Mononuclear cell (primary cell): ENCODE results near the gene ZNF155. TPM values are rescaled to one million over a fixed set of nuclear protein-coding genes. Genes with fewer than 3 reads are reported as not detected.

Experiments
- H3K27me3 ChIP-seq: 2 replicates; pipeline ENCODE4 v1.6.0; 2011; ENCODE audit warnings: low read length, control low read depth; ENCODE audit not compliant: insufficient read depth
- H3K4me1 ChIP-seq: 2 replicates; pipeline ENCODE4 v1.5.1; 2011; ENCODE audit warnings: mild to moderate bottlenecking, low read length, control low read depth; ENCODE audit not compliant: insufficient read depth
- H3K4me3 ChIP-seq: 2 replicates; pipeline ENCODE4 v1.5.1; 2011; ENCODE audit warnings: mild to moderate bottlenecking, low read length, moderate library complexity
- H3K9me3 ChIP-seq: 2 replicates; pipeline ENCODE4 v1.5.1; 2011; ENCODE audit warnings: low read depth, mild to moderate bottlenecking, control low read depth, low read length
- total RNA-seq: library from RNA; depleted of rRNA; stranded (reverse); fragments of >200 nt; gene quantifications from one replicate; pipeline ENCODE4 v1.2.3, GENCODE V29; 2012

Gene ZNF155
- total RNA-seq, 1 donor, result 6.2 TPM

DNA sequence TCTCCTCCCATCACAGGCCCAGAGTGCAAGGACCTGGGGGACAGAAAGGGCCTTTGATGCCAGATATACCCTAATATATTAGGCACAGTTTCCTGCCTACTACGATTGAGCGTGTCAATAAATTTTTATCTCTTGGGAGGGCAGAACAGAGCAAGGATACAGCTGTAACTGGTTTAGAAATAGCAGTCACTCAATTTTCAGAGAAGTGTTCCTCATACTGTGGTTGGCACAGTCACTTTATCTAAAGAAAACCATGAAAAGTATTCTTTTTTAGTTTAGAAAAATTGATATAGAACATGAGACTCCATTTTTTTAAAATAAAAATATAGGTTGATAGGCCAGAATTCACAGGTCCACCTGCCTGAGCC, 460 bp upstream of the ZNF155 start:
- H3K27me3 ChIP-seq, result no peaks in the 10 kb centered on the region
- no peaks in the 10 kb centered on the region for H3K9me3 ChIP-seq
- H3K4me1 ChIP-seq, result peaks cover 13% of the 10 kb centered on the region
- peak overlapping the region; percentile 82 for H3K4me3 ChIP-seq

DNA sequence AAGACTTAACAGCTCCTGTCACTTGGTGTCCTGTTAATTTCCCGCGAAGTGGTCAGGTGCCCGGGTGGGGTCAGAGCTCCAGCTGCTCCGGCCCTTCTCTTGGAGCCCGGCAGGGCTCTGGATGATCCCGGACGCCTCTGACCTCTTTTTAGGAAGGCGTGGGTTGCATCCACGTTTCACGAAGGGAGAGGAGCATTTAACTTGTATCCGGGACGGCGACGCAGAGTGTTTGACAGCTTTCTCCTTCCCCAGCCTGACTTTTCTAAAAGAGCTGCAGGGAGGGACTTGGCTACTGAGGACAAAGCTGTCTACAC, 656 bp downstream of the ZNF155 start:
- H3K27me3 ChIP-seq, result no peaks in the 10 kb centered on the region
- H3K4me3 ChIP-seq, result peak overlapping the region; percentile 82
- H3K4me1 ChIP-seq, result peaks cover 13% of the 10 kb centered on the region
- no peaks in the 10 kb centered on the region for H3K9me3 ChIP-seq

DNA sequence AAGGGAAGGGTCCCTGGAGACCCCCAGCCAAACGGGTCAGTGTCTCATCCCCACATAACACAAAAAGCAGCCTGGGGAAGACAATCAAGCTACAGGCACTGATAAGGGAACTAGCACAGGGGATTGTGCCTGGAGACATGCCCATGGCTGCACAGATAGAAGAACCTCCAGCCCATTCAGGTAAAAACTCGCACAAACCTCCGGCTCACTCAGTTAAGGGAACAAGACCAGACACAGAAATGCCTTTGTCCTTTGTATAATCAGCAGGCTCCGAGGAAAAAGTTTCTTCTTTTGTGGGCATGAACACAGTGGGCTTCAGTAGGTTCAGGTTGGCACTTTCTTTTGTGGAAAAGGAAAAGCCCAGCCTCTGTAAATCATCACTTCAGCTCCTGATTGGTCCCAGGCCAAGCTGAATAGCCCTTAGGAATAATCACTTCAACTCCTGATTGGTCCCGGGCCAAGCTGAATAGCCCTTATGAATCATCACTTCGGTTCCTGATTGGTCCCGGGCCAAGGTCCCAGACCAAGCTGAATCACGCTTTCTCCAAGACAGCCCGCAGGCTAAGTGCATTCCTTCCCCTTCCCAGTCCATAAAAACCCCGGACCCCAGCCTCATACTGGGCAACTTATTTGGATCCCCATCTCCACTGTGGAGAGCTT, 13.8 kb downstream of the ZNF155 start:
- Histone ChIP-seq H3K4me3 (no peak overlapping the region), H3K4me1 (peaks cover 6% of the 10 kb centered on the region), H3K9me3 (peaks cover 14% of the 10 kb centered on the region), H3K27me3 (no peaks in the 10 kb centered on the region)

DNA sequence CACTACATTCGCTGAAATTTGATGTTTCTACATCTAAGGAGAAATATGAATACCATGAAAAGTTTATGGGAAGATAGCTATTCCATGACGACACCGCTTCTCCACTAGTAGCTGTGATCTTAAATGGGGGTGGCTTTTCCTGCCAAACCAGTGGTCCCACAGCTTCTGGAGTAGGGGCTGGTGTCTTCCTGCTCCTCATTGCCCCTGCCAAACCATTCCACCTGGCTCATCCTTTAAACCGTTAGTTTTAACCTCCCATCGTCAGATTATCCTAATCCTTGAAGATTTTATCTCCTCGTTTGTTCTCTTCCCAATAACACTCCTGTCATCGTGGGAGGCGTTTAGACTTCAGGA, 18.2 kb downstream of the ZNF155 start:
- Histone ChIP-seq H3K4me3 (peak overlapping the region; percentile 85), H3K9me3 (peaks cover 8% of the 10 kb centered on the region), H3K27me3 (no peaks in the 10 kb centered on the region), H3K4me1 (peaks cover 18% of the 10 kb centered on the region)

DNA sequence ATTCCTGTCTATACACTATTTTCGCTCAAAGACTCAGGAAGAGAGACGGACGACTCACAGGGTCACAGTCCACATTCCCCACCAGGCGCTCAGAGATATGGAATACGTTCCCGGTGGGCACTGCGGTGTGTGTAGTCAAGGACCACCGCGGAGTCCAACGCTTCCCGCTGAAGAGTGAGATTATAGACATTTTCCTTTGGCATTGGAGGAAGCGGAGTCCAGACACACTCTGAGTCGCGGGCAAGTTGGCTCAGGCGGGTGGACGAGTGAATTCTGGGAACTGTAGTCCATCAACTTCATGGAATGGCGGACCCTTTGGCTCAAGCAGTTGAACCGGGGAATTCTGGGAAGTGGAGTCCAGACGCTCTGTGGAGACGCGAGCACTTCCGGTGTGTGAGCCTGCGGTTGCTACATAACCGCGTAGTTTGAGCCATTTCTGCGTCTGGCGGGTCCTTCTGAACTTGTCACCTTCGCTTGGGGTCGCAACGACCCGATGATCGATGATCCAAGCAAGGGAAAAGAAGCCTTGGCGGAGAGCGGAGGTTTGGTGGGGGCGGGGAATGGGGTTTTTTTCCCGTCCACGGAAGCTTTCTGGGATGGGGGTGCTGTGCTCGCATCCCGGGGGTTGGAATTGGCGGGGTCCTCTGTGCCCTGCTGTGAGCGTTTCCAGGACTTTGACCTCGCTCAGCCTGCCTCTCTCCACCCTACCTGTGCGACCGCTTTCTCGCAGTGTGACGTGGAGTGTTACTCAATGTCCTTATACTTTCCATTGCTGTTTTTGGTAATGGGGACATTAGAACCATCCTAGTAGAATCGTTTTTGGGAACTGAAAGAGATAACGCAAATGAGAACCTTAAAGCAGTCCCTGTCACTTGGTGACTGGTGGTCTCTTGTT, 18.8 kb downstream of the ZNF155 start, which contains the start of gene ZNF230:
Gene ZNF230 (plus strand): TSS at position 392 of the 895 bp plus-strand sequence. CDS start 4,122 bp downstream, outside the sequence.
- peaks cover 9% of the 10 kb centered on the region for H3K9me3 ChIP-seq
- peak within 1 kb of the TSS; percentile 85 for H3K4me3 ChIP-seq
- H3K27me3 ChIP-seq, result no peaks in the 10 kb centered on the region

DNA sequence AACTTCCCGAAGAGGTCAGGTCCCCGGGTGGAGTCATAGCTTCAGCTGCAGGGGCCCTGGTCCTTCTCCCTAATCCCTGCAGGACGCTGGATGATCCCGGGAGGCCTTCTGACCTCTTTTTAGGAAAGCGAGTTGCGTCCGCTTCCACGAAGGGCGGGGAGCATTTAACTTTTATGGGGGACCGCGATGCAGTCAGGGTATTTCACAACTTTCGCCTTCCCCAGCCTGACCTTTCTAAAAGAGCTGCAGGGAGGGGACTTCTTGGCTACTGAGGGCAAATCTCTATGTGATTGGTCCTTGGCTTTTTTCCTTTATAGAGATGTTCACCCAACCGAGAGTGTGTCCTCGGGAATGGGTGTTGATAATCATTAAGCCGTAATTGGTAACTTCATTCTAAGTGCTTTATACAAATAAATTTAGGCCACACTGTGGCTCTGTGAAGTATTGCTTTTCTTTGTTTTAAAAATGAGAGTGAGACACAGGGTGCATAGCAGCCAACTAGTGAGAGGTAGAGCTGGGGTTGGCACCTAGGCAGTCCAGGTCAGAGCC, 19.5 kb downstream of the ZNF155 start:
- Histone ChIP-seq H3K4me3 (peak overlapping the region; percentile 85), H3K27me3 (no peaks in the 10 kb centered on the region), H3K9me3 (peaks cover 13% of the 10 kb centered on the region), H3K4me1 (peaks cover 18% of the 10 kb centered on the region)

More for the DNA sequence above, 18.8 kb downstream of the ZNF155 start, which contains the start of gene ZNF230:
- peaks cover 18% of the 10 kb centered on the region for H3K4me1 ChIP-seq

DNA sequence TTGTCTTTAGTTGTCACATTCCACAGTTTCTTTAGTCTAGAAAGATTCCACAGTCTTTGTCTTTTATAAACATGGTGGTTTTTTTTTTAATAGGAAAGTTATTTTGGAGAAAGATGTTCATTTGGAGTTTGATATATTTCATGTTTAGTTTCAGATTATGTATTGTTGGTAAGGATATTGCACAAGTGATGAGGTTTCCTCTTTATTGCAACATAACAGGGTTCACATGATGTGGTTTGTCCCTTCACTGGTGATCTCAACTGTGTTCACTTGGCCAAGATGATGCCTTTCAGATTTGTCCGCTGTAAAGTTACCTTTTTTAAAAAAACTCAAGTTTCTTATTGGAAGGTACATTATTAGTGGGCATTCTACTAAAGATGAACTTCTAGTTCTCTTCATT, 22.0 kb downstream of the ZNF155 start:
- H3K4me3 ChIP-seq, result no peak overlapping the region
- H3K27me3 ChIP-seq, result no peaks in the 10 kb centered on the region
- H3K4me1 ChIP-seq, result peaks cover 18% of the 10 kb centered on the region
- peaks cover 37% of the 10 kb centered on the region for H3K9me3 ChIP-seq

DNA sequence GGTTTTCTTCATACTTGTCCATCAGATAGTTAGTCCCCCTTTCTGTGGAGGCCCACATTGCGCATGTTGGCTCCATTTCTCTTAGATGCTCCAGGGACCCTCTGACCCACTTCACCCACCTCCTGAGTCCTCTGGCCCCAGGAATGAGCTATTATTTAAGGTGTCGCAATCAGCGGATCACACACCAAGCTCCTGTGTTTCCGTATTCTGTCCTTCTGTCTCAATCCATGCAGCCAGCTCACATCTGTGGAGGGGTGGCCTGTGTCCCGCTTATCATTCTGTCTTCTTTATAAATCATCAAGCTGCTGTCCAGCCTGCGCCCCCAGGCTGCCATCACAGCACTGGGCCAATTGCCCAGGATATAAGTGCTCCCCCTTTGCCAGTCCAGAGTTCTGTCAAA, 23.5 kb downstream of the ZNF155 start:
- Histone ChIP-seq H3K4me1 (peaks cover 13% of the 10 kb centered on the region), H3K4me3 (no peak overlapping the region)

DNA sequence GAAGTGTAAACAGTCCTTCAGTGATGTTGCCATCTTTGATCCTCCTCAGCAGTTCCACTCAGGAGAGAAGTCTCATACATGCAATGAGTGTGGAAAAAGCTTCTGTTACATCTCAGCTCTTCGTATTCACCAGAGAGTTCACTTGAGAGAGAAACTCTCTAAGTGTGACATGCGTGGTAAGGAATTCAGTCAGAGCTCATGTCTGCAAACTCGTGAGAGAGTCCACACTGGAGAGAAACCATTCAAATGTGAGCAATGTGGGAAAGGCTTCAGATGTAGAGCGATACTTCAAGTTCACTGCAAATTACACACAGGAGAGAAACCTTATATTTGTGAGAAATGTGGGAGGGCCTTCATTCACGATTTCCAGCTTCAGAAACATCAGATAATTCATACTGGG, 26.5 kb downstream of the ZNF155 start:
- no peak overlapping the region for H3K4me3 ChIP-seq
- H3K27me3 ChIP-seq, result no peaks in the 10 kb centered on the region
- H3K9me3 ChIP-seq, result peaks cover 59% of the 10 kb centered on the region
- peaks cover 3% of the 10 kb centered on the region for H3K4me1 ChIP-seq

More for the DNA sequence above, 23.5 kb downstream of the ZNF155 start:
- H3K9me3 ChIP-seq, result peaks cover 52% of the 10 kb centered on the region
- no peaks in the 10 kb centered on the region for H3K27me3 ChIP-seq

DNA sequence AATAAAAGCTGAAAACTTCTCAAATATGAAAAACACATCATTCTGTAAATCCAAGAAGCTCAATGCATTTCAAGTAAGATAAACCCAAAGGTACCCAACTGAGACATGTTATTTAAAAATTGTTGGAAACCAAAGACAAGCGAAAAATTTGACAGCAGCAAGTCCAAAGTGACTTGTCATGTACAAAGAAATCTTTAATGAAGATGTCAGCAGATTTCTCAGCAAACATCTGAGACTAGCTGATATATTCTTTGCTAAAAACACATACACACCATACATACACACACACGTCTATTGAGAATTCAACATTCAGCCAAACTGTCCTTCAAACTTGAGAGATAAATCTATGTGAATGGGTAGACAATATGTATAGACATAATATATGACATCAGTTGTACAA, 35.5 kb downstream of the ZNF155 start:
- H3K27me3 ChIP-seq, result peaks cover 9% of the 10 kb centered on the region
- peaks cover under 1% of the 10 kb centered on the region for H3K4me1 ChIP-seq
- H3K4me3 ChIP-seq, result no peak overlapping the region
- H3K9me3 ChIP-seq, result peaks cover 14% of the 10 kb centered on the region

DNA sequence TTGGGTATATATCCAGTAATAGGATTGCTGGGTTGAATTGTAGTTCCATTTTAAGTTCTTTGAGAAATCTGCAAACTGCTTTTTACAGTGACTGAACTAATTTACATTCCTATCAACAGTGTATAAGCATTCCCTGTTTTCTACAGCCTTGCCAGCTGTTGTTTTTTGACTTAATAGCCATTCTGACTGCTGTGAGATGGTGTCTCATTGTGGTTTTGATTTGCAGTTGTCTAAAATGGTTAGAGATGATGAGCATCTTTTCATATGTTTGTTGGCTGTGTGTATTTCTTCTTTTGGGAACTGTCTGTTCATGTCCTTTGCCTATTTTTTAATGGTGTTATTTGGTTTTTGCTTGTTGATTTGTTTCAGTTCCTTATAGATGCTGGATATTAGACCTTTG, 37.2 kb downstream of the ZNF155 start:
- peaks cover 15% of the 10 kb centered on the region for H3K4me1 ChIP-seq
- H3K4me3 ChIP-seq, result no peak overlapping the region
- H3K27me3 ChIP-seq, result peaks cover 9% of the 10 kb centered on the region
- H3K9me3 ChIP-seq, result peaks cover 6% of the 10 kb centered on the region

DNA sequence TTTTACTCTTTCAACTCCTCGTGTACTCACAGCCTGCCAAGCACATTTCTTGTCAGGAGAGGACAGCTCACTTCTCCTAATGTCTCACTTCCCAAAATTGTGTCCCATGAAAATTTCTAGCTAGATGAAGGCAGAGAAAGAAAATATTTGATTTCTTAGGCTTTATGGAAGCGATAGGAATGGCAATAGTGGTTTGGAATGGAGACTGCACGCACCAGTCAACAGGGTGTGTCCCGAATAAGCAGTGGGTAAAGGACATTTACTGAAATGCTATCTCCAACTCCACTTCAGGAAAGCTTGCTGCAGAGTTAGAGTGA, 40.9 kb downstream of the ZNF155 start:
- Histone ChIP-seq H3K9me3 (peaks cover 20% of the 10 kb centered on the region), H3K27me3 (peaks cover 9% of the 10 kb centered on the region), H3K4me3 (peak overlapping the region; percentile 72), H3K4me1 (peaks cover 15% of the 10 kb centered on the region)

DNA sequence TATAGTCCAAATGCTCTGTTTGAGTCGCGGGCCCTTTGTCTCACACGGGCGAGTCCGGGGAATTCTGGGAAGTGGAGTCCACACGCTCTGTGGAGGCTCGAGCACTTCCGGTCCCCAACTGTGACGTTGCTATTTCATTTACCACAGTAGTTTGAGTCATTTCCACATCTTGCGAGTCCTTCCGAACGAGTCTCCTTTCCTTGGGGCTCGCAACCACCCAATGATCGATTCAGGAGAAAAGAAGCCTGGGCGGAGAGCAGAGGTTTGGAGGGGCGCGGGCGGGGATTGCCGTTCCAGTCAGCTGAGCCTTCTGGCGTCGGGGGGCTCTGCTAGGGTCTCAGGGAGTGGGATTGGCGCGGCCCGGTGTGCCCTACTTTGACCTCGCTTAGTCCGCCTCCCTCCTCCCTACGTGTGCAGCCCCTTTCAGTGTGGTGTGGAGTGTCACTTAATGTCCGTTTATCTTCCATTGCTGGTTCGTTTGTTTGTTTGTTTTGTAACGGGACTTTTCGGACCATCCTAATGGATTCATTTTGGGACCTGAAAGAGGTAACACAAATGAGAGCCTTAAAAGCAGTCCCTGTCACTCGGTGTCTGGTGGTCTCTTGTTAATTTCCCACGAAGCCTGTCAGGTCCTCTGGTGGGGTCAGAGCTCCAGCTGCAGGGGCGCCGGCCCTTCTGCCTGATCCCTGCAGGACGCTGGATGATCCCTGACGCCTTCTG, 41.4 kb downstream of the ZNF155 start, which contains the start of gene ZNF222:
Gene ZNF222 (plus strand): TSS at position 163 of the 720 bp plus-strand sequence. CDS start 58 bp downstream, at position 221.
- H3K9me3 ChIP-seq, result peaks cover 25% of the 10 kb centered on the region
- H3K27me3 ChIP-seq, result peaks cover 9% of the 10 kb centered on the region
- peaks cover 15% of the 10 kb centered on the region for H3K4me1 ChIP-seq
- peak within 1 kb of the TSS; percentile 72 for H3K4me3 ChIP-seq

DNA sequence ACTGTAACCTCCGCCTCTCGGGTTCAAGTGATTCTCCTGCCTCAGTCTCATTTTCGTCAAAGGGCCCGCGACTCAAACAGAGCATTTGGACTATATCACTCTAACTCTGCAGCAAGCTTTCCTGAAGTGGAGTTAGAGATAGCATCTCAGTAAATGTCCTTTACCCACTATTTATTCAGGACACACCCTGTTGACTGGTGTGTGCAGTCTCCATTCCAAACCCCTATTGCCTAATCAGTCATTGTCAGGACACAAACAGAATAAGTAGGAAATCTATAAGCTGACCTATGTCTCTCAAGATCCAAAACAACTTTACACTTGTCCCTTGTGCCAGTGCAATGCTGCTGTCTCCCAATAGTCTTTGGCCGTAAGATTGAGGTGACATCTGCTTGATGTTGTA, 42.6 kb downstream of the ZNF155 start:
- H3K4me1 ChIP-seq, result peaks cover 15% of the 10 kb centered on the region
- no peaks in the 10 kb centered on the region for H3K27me3 ChIP-seq
- H3K4me3 ChIP-seq, result no peak overlapping the region
- peaks cover 38% of the 10 kb centered on the region for H3K9me3 ChIP-seq
